Measurements from ENCODE around the gene EPHA2.

Gene EPHA2

DNA sequence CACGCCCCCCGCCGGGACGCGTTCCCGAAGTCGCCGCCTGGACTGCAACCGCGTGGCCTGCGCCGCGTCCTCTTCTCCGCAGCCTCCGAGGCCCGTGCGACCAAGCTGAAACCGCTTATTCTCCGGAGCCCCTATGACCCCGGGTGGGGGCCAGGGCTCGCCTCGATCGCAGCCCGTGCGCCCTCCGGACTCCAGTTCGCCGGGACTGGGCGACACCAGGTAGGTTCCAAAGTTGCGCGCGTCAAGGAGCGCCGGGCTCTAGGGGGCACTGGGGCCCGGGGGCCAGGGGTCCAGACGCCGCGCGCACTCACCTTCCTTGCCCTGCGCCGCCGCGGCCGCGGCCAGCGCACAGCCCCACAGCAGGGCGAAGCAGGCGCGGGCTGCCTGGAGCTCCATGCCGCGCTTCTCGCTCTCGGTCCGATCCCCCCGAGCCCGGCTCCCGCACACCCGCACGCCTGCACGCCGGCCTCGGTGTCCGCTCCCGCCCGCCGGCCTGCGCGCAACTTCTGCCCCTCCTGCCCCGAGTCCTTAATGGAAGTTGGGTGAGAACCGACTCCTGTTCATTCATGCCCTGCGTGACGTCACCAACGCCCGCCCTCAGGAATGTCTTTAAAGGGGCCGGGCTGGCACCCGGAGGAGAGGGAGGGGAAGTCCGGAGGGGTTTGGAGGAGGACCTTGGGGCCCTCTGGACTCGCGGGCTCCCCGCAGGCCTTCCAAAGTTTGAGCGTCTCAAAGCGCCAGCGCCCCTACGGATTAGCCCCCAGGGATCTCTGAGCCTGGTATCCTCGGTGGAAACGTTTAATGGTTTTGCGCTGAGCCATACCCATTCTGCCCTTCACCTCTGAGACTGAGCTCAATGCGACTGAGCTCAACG, at the start of gene EPHA2:
Gene EPHA2 (minus strand): TSS at position 533 of the 874 bp plus-strand sequence. CDS start 137 bp downstream, at position 396.
- no peaks in the 10 kb centered on the region for H3K27me3 ChIP-seq (ENCODE audit: control insufficient read depth in 1 of 2, insufficient read depth in 2 of 2, low read length in 2 of 2)
- peaks cover 41% of the 10 kb centered on the region for H3K4me1 ChIP-seq (ENCODE audit: control insufficient read depth, insufficient read depth, low read length)
- peak within 1 kb of the TSS; percentile 37 for H3K27ac ChIP-seq (ENCODE audit: low read length)
- no peaks in the 10 kb centered on the region for H3K36me3 ChIP-seq (ENCODE audit: control insufficient read depth in 2 of 2, insufficient read depth in 2 of 2, low read length in 2 of 2)
- H3K9me3 ChIP-seq (ENCODE audit: control insufficient read depth in 2 of 2, low read length in 2 of 2), result no peaks in the 10 kb centered on the region
- peak within 1 kb of the TSS; percentile 74 to 82 for H3K4me3 ChIP-seq (ENCODE audit: low read length in 2 of 2)
- H3K9ac ChIP-seq (ENCODE audit: low read length in 2 of 2), result peak within 1 kb of the TSS; percentile 66 to 70

DNA sequence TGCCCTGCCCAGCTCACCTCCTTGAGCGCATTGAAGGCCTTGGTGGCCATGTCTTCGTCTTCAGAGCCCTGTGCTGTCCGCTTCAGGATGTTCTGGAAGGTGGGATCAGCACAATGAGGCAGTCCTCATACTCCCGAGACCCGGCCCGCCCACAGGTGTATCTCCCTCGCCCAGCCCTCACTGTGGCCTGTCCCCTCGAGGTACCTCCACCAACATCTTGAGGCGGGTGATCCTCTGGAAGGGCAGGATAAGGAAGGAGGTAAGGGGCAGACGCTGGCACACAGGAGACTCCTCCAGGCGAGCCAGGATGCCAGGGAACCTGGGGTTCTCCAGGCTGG, 49.4 kb upstream of the EPHA2 start:
- no peaks in the 10 kb centered on the region for H3K9me3 ChIP-seq (ENCODE audit: control insufficient read depth in 2 of 2, low read length in 2 of 2)
- H3K36me3 ChIP-seq (ENCODE audit: control insufficient read depth in 2 of 2, insufficient read depth in 2 of 2, low read length in 2 of 2), result no peaks in the 10 kb centered on the region
- H3K27ac ChIP-seq (ENCODE audit: low read length), result no peak overlapping the region
- no peak overlapping the region for H3K4me3 ChIP-seq (ENCODE audit: low read length in 2 of 2)
- H3K9ac ChIP-seq (ENCODE audit: low read length in 2 of 2), result no peak overlapping the region
- peaks cover 12% of the 10 kb centered on the region for H3K4me1 ChIP-seq (ENCODE audit: control insufficient read depth, insufficient read depth, low read length)
- H3K27me3 ChIP-seq (ENCODE audit: control insufficient read depth in 1 of 2, insufficient read depth in 2 of 2, low read length in 2 of 2), result no peaks in the 10 kb centered on the region

DNA sequence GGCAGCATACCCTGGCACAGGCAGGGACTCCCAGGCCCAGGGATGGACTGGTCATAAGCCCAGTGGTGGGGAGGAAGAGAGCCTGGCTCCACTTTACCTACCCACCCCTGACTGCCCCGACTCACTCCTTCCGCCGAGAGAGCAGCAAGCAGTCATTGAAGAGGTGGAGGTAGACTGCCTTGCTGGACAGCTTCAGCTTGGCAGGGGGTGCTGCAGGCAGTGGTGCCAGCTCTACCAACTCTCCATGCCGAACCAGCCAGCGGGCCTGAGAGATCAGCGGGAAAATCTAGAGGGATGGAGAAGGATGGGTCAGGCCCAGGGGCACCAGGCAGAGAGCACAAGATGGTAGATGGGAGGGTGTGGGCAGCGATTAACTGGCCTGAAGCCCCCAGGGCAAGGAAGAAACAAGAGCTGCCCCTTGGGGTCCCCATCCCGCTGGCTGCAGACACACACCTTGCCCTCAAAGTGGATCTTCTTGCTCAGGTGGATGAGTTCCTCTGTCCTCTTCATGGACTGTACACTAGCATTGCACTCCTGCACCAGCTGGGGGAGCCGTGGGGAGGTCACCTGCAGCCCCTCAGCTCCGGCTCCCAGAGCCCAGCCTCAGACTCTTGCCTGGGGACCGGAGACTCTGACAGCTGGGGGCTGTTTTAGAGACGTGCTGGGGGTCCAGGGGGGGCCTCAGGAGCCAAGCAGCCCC, 48.9 kb upstream of the EPHA2 start:
- no peak overlapping the region for H3K9ac ChIP-seq (ENCODE audit: low read length in 2 of 2)
- peaks cover 12% of the 10 kb centered on the region for H3K4me1 ChIP-seq (ENCODE audit: control insufficient read depth, insufficient read depth, low read length)
- H3K9me3 ChIP-seq (ENCODE audit: control insufficient read depth in 2 of 2, low read length in 2 of 2), result no peaks in the 10 kb centered on the region
- no peak overlapping the region for H3K4me3 ChIP-seq (ENCODE audit: low read length in 2 of 2)
- H3K27ac ChIP-seq (ENCODE audit: low read length), result no peak overlapping the region
- H3K36me3 ChIP-seq (ENCODE audit: control insufficient read depth in 2 of 2, insufficient read depth in 2 of 2, low read length in 2 of 2), result no peaks in the 10 kb centered on the region
- no peaks in the 10 kb centered on the region for H3K27me3 ChIP-seq (ENCODE audit: control insufficient read depth in 1 of 2, insufficient read depth in 2 of 2, low read length in 2 of 2)

DNA sequence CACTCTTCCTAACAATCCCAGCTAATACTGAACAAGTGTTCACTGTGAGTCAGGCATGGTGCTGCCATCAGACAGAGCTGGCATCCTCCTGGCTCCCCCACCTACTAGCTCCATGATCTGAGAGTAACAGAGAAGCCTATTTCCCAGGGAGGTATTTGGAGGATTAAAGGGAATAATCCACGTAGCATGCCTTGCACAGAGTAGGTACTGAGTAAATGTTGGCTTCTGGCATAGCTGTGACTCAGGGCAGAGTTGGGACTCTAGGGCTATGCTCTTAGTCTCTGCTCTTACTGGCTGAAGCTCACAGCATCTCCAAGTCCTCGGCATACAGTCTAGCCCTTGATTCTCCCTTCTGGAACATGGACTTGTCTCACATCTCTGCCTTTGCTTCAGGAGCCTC, 48.3 kb upstream of the EPHA2 start:
- H3K9ac ChIP-seq (ENCODE audit: low read length in 2 of 2), result no peak overlapping the region
- H3K27me3 ChIP-seq (ENCODE audit: control insufficient read depth in 1 of 2, insufficient read depth in 2 of 2, low read length in 2 of 2), result no peaks in the 10 kb centered on the region
- no peaks in the 10 kb centered on the region for H3K9me3 ChIP-seq (ENCODE audit: control insufficient read depth in 2 of 2, low read length in 2 of 2)
- H3K36me3 ChIP-seq (ENCODE audit: control insufficient read depth in 2 of 2, insufficient read depth in 2 of 2, low read length in 2 of 2), result no peaks in the 10 kb centered on the region
- no peak overlapping the region for H3K27ac ChIP-seq (ENCODE audit: low read length)
- H3K4me1 ChIP-seq (ENCODE audit: control insufficient read depth, insufficient read depth, low read length), result peaks cover 12% of the 10 kb centered on the region
- no peak overlapping the region for H3K4me3 ChIP-seq (ENCODE audit: low read length in 2 of 2)

DNA sequence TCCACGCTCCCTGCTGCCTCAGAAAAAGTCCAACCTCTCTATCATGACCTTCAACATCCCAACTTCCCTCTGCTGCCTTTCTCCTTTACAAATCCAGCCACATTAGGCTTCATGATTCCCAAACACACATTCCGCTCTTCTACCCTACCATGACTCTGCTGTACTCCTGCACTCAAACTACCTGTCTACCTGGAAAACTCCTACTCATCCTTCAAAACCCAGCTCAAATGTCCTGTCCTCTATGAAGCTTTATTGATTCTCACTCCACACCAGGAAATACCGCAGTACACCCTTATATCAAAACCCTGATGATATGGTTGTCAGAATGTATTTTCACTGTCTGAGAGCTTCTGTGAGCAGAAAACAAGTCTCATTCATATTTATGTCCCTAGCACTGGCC, 47.7 kb upstream of the EPHA2 start:
- no peaks in the 10 kb centered on the region for H3K27me3 ChIP-seq (ENCODE audit: control insufficient read depth in 1 of 2, insufficient read depth in 2 of 2, low read length in 2 of 2)
- peaks cover 12% of the 10 kb centered on the region for H3K4me1 ChIP-seq (ENCODE audit: control insufficient read depth, insufficient read depth, low read length)
- no peak overlapping the region for H3K9ac ChIP-seq (ENCODE audit: low read length in 2 of 2)
- no peak overlapping the region for H3K4me3 ChIP-seq (ENCODE audit: low read length in 2 of 2)
- H3K9me3 ChIP-seq (ENCODE audit: control insufficient read depth in 2 of 2, low read length in 2 of 2), result no peaks in the 10 kb centered on the region
- H3K36me3 ChIP-seq (ENCODE audit: control insufficient read depth in 2 of 2, insufficient read depth in 2 of 2, low read length in 2 of 2), result no peaks in the 10 kb centered on the region
- H3K27ac ChIP-seq (ENCODE audit: low read length), result no peak overlapping the region

DNA sequence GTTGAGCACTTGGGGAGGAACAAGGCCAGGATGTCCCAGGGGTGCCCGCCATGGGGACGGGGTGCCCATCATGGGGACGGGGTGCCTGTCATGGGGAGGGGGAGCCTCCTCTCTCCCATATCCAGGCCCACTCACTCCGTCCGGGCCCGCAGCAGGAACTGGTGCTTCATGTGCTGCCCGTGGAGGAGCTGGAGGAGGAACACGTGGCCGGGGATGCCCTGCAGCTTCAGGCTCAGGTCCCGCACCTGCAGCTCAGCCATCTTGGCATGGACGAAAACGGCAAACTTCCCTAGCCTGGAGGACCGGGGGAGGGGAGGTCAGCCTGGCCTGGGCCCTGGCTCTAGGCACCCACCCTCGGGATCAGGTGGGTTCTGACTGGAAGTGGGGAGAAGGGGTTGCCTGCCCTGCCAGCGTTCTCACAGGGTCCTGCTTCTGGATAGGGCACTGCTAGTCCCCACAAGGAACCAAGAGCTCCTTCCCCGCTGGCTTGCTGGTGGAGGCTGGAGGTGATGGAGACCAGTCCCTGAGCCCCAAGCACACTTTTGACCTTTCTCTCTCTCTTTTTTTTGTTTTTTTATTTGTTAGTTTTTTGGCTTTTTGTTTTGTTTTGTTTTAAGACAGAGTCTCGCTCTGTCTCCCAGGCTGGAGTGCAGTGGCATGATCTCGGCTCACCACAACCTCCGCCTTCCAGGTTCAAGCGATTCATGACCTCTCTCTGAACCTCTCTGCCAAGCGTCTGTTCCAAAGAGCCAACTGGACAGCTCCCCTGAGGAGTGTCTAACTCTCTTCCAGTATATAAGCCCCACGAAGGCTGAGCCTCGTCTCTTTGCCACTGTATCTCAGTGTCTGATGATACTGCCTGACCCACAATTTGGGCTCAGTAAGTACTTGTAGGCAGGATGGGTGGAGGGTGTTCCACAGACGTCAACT, 46.7 kb upstream of the EPHA2 start:
- H3K9ac ChIP-seq (ENCODE audit: low read length in 2 of 2), result no peak overlapping the region
- no peaks in the 10 kb centered on the region for H3K9me3 ChIP-seq (ENCODE audit: control insufficient read depth in 2 of 2, low read length in 2 of 2)
- no peaks in the 10 kb centered on the region for H3K27me3 ChIP-seq (ENCODE audit: control insufficient read depth in 1 of 2, insufficient read depth in 2 of 2, low read length in 2 of 2)
- H3K36me3 ChIP-seq (ENCODE audit: control insufficient read depth in 2 of 2, insufficient read depth in 2 of 2, low read length in 2 of 2), result no peaks in the 10 kb centered on the region
- H3K27ac ChIP-seq (ENCODE audit: low read length), result no peak overlapping the region
- no peak overlapping the region for H3K4me3 ChIP-seq (ENCODE audit: low read length in 2 of 2)
- peaks cover 10% of the 10 kb centered on the region for H3K4me1 ChIP-seq (ENCODE audit: control insufficient read depth, insufficient read depth, low read length)

DNA sequence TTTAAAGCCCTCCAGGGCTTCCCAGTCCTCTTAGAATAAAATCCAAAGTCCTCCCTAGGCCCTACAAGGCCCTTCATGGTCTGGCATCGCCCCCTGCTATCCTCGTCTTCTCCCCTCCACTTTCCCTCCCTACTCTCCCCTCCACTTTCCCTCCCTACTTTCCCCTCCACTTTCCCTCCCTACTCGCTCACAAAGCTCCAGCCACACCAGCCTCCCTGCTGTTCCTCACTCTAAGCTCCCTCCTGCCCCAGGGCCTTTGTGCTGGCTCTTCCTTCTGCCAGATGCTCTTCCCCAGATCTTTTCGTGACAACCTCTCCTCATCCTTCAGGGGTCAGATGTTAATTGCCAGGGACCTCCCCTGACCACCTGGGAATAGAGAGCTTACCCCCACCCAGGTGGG, 43.8 kb upstream of the EPHA2 start:
- Histone ChIP-seq H3K9me3 (ENCODE audit: control insufficient read depth in 2 of 2, low read length in 2 of 2) (no peaks in the 10 kb centered on the region), H3K27me3 (ENCODE audit: control insufficient read depth in 1 of 2, insufficient read depth in 2 of 2, low read length in 2 of 2) (no peaks in the 10 kb centered on the region), H3K4me1 (ENCODE audit: control insufficient read depth, insufficient read depth, low read length) (no peaks in the 10 kb centered on the region), H3K4me3 (ENCODE audit: low read length in 2 of 2) (no peak overlapping the region), H3K27ac (ENCODE audit: low read length) (no peak overlapping the region), H3K36me3 (ENCODE audit: control insufficient read depth in 2 of 2, insufficient read depth in 2 of 2, low read length in 2 of 2) (no peaks in the 10 kb centered on the region), H3K9ac (ENCODE audit: low read length in 2 of 2) (no peak overlapping the region)

DNA sequence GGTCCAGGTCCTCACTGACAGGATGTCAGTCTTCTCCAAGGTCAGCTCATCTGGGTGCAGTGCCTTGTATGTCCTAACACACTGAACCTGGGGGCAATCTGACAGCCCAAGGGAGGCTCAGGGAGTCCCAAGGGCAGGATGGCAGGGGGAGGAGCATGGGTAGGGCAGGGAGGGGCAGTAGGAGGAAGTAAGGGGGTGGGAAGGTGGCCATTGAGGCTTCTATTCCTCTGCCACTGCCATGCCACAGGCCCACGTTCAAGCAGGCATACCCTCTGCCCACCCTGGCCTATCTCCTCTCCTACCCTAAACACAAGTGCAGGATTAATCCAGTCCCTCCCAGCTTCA, 43.3 kb upstream of the EPHA2 start:
- Histone ChIP-seq H3K9ac (ENCODE audit: low read length in 2 of 2) (no peak overlapping the region), H3K4me3 (ENCODE audit: low read length in 2 of 2) (no peak overlapping the region), H3K9me3 (ENCODE audit: control insufficient read depth in 2 of 2, low read length in 2 of 2) (no peaks in the 10 kb centered on the region), H3K4me1 (ENCODE audit: control insufficient read depth, insufficient read depth, low read length) (no peaks in the 10 kb centered on the region), H3K27ac (ENCODE audit: low read length) (no peak overlapping the region), H3K27me3 (ENCODE audit: control insufficient read depth in 1 of 2, insufficient read depth in 2 of 2, low read length in 2 of 2) (no peaks in the 10 kb centered on the region), H3K36me3 (ENCODE audit: control insufficient read depth in 2 of 2, insufficient read depth in 2 of 2, low read length in 2 of 2) (no peaks in the 10 kb centered on the region)

DNA sequence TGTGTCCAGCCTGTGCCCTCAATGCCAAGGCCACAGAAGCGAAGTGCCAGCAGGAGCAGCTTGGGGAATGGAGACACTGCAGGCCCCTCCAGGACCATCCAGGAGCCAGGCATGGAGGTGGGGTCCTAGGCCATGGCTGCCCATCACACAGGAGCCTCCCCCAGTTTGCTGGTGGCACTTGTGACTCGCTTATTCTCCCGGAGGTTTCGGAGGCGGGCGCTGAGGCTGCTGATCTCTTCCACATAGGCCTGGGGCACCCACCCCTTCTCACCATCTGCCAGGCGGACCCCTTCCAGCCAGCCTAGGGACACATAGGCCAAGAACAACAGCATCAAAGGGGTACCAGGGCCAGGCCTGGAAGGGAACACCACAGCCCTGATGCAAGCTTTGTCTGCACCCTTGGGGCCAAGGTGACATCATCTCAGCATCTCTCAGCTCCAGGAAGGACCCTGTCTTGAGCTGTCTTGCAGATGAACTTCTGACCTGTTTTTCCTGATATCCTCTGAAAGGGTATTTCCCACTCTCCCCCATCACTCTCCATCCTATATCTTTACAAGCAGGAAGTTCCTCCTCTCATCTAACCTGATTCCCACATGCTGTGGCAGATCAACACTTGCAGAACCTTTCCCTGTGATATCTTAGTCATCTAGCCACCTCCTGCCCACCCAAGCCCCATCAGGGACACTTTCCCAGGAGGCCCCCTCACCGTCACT, 42.7 kb upstream of the EPHA2 start:
- no peaks in the 10 kb centered on the region for H3K36me3 ChIP-seq (ENCODE audit: control insufficient read depth in 2 of 2, insufficient read depth in 2 of 2, low read length in 2 of 2)
- H3K4me1 ChIP-seq (ENCODE audit: control insufficient read depth, insufficient read depth, low read length), result no peaks in the 10 kb centered on the region
- no peak overlapping the region for H3K9ac ChIP-seq (ENCODE audit: low read length in 2 of 2)
- no peaks in the 10 kb centered on the region for H3K9me3 ChIP-seq (ENCODE audit: control insufficient read depth in 2 of 2, low read length in 2 of 2)
- H3K4me3 ChIP-seq (ENCODE audit: low read length in 2 of 2), result no peak overlapping the region
- H3K27ac ChIP-seq (ENCODE audit: low read length), result no peak overlapping the region
- no peaks in the 10 kb centered on the region for H3K27me3 ChIP-seq (ENCODE audit: control insufficient read depth in 1 of 2, insufficient read depth in 2 of 2, low read length in 2 of 2)

DNA sequence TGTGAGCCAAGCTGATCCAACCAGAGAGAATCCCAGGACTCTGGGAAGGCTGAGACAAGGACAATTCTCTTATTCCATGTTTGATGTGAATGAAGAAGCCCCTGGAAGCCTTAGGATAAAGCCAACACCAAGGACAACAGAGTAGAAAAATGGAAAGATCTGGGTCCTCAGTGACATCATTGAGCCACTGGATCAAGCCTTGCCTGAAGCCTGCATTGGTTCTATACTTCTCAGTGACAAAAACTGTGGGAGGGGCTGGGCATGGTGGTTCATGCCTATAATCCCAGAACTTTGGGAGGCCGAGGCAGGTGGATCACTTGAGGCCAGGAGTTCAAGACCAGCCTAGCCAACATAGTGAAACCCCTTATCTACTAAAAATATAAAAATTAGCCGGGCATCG, 41.0 kb upstream of the EPHA2 start:
- no peak overlapping the region for H3K4me3 ChIP-seq (ENCODE audit: low read length in 2 of 2)
- no peak overlapping the region for H3K9ac ChIP-seq (ENCODE audit: low read length in 2 of 2)
- no peaks in the 10 kb centered on the region for H3K27me3 ChIP-seq (ENCODE audit: control insufficient read depth in 1 of 2, insufficient read depth in 2 of 2, low read length in 2 of 2)
- no peak overlapping the region for H3K27ac ChIP-seq (ENCODE audit: low read length)
- H3K4me1 ChIP-seq (ENCODE audit: control insufficient read depth, insufficient read depth, low read length), result peaks cover 2% of the 10 kb centered on the region
- H3K9me3 ChIP-seq (ENCODE audit: control insufficient read depth in 2 of 2, low read length in 2 of 2), result no peaks in the 10 kb centered on the region
- no peaks in the 10 kb centered on the region for H3K36me3 ChIP-seq (ENCODE audit: control insufficient read depth in 2 of 2, insufficient read depth in 2 of 2, low read length in 2 of 2)
